GM18909 (cell line): ENCODE measurements around the gene KCNQ1.

Experiments used
- ATAC-seq: cut with Tn5 transposase; IDR thresholded peaks from one replicate; pipeline ENCODE4 v1.9.1; 2021; ENCODE audit warnings: mild to moderate bottlenecking; ENCODE audit not compliant: unreplicated experiment, poor library complexity

Gene KCNQ1

GRCh38 chr11:2453436-2453835 lies 8.6 kb downstream of the KCNQ1 start:
- no peak for ATAC-seq

- no peak for ATAC-seq
Observed at GRCh38 chr11:2458321-2458720, 13.5 kb downstream of the KCNQ1 start.

GRCh38 chr11:2459016-2459725 lies 14.4 kb downstream of the KCNQ1 start:
- no peak for ATAC-seq

GRCh38 chr11:2459796-2460531 lies 15.2 kb downstream of the KCNQ1 start:
- ATAC-seq: no peak

- no peak for ATAC-seq
Observed at GRCh38 chr11:2460540-2461252, 15.9 kb downstream of the KCNQ1 start.

GRCh38 chr11:2461253-2461955 lies 16.6 kb downstream of the KCNQ1 start:
- ATAC-seq: no peak

- no peak for ATAC-seq
Observed at GRCh38 chr11:2461956-2462542, 17.2 kb downstream of the KCNQ1 start.

- no peak for ATAC-seq
Observed at GRCh38 chr11:2462543-2462985, 17.8 kb downstream of the KCNQ1 start.

- no peak for ATAC-seq
Observed at GRCh38 chr11:2462986-2463765, 18.4 kb downstream of the KCNQ1 start.

- ATAC-seq: no peak
Observed at GRCh38 chr11:2463766-2464277, 19.0 kb downstream of the KCNQ1 start.

- no peak for ATAC-seq
Observed at GRCh38 chr11:2464451-2465165, 19.8 kb downstream of the KCNQ1 start.

GRCh38 chr11:2465202-2466068 lies 20.6 kb downstream of the KCNQ1 start:
- ATAC-seq: no peak

GRCh38 chr11:2466069-2466801 lies 21.4 kb downstream of the KCNQ1 start:
- ATAC-seq: no peak

- ATAC-seq: no peak
Observed at GRCh38 chr11:2466869-2467694, 22.3 kb downstream of the KCNQ1 start.

GRCh38 chr11:2467695-2468055 lies 22.9 kb downstream of the KCNQ1 start:
- ATAC-seq: no peak
